C1 segment of cervical spinal cord (tissue), 14 donors: ENCODE data around the gene RDH8.

ENCODE experiments used
- DNase-seq, 14 donors: peaks; one replicate each; lab custom pipeline; 2025; lab: John Stamatoyannopoulos, UW

Gene RDH8

DNA sequence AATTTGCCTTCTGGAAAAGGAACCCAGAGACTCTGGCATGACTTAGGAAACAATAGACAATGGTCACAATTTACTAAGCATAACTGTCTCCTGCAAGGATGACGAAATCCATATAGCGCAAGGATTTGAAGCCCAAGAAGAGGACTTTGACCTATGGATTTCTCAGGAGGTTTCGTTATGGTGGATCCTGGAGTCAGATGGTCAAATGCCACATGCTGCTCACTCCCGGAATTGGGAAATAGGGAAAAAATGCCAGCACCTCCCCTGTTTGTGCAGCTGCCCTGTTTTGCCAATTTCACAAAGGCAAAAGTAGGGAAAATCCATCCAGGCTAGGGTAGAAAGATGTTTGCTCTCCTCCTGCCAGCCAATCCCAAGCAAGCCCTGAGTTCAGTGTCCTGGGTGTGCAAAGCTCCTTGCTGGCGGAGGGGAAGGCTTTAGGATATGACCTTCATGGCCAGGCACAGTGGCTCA, 23.4 kb downstream of the RDH8 start:
- no peak for DNase-seq

DNA sequence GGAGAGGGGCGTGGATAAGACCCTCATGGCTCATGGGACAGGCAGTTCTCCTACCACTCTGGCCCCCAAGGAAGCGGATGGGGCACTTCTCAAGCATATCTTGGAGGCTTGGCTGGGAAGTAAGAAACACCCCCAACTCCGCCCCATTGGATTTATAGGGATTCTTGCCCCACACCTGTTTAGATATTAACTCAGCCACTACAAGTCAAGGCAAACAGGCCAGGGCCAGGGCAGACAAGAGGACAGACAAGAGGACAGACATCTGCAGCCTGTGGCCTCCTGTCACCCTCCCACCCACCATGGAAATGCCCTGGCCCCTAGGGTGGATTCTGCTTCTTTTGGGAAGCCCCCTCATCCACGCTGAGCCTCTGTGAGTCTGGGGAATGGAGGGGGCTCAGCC, 24.1 kb downstream of the RDH8 start:
- no peak for DNase-seq

DNA sequence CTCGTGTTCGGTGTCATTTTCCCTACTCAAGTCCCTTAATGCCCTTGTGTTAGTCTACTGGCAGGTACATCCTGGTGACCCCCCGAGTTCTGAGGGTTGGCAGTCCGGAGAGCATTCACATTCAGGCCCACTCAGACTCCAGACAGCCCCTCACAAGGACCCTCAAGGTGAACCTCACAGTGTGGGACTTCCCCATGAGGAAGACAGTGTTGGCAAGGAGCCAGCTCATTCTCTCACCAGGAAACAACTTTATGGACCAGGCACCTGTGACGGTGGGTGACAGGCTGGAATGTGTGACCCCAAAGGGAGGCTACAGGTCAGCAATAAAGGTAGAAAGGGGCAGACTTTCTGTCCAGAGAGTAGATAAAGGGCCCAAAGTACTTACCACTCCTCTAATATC, 24.5 kb downstream of the RDH8 start:
- no peak for DNase-seq

DNA sequence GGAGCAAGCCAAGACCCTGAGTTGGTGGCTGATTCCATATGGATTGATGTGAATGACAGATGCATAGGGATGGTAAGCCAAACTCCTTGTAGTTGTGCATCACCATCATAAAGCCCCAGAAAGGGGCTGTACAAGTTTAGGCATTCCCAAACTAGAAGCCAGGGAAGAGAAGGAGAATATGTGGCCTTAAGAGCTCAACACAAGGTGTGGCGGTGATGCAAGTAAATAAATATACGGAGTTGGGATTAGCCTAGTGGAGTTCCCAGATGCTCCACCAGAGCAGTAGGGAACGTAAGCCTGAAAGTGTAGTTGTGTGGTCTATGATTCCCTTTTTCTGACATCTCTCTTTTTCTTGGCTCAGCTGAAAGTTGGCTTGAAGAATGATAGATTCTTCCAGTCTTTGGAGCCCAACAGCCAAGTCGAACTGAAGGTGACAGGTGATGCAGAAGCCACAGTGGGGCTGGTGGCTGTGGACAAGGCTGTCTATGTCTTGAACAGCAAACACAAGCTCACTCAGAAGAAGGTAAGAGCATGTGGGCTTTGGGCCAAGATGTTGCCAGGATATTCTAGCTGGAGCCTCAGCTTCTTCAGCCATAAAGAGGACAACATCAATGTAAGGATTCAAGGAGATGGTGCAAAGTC, 30.1 kb downstream of the RDH8 start:
- no peak for DNase-seq

DNA sequence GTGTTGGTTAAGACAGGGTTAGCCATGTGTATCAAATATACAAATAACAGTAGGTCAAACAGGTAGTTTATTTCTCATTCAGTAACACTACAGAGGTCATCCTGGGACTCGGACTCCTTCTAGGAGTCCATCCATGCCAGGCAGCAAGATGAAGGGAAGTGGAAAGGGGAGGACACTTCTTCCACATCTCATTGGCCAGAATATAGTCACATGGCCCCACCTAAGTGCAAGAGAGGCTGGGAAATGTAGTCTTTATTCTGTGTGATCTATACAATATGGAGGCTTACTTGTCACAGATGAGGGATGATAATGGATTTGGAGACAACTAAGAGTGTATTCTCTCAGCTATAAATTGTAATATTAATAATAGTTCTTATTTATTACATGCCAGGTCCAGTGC, 31.1 kb downstream of the RDH8 start:
- no peak for DNase-seq

DNA sequence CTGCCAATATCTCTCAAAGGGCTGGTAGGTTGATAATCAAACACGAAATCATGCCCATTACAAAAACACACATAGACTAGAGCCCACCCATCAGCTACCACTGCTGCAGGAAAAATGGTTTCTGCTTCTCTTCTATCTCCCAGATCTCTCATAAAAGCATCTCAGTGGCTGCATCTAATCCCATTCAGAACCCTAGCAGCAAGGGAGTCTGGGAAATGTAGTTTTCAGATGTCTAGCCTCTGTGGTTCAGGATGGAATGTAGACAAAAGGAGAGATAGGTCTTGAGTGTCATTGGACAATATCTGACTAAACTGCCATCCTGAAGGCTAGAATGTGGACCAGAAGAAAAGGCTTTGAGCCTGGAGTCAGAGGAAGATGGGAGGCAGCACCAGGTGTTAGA, 32.1 kb downstream of the RDH8 start:
- no peak for DNase-seq

DNA sequence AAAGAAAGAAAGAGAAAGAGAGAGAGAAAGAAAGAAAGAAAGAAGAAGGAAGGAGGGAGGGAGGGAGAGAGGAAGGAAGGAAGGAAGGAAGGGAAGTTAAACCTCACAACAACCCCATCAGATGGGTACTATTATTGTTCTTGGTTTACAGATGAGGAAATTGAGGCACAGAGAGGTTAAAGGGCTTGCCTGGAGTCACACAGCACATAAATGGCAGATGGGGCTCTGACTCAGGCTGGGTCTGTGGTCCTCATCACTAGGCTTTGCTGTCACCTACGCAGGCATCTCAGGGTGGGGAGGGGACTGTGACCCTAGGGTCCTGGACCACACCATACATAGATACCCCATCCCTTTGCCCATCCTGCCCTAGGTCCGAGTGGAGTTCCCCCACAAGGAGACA, 36.3 kb downstream of the RDH8 start:
- DNase-seq = no peak

DNA sequence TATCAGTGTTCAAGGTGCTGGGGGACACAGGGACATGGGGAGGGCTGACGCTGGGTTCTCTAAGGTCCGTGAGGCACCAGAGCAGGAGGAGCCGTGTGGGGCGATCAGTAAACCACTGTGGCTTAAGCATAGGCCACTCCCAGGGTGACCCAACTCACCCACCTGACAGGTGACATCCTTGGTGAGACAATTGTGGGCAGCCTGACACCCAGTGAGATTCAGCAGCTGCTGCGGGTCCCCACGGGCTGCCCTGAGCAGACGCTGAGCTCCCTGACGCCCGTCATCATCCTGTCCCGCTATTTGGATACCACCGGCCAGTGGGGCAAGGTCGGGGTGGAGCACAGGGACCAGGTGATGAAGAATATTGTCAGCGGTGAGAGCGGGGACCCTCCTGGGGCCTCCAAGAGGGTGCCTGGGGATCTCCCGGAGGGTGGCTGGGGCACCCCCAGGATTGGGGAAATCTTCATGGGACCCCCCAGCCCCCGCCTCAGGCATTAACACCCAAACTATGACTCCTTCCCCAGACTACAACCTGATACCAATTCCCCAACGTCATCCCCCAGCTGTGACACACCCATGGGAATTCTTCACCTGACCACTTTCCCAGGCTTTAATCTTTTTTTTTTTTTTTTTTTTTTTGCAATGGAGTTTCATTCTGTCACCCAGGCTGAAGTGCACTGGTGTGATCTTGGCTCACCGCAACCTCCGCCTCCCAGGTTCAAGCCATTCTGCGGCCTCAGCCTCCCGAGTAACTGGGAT, 39.5 kb downstream of the RDH8 start:
- DNase-seq = no peak

DNA sequence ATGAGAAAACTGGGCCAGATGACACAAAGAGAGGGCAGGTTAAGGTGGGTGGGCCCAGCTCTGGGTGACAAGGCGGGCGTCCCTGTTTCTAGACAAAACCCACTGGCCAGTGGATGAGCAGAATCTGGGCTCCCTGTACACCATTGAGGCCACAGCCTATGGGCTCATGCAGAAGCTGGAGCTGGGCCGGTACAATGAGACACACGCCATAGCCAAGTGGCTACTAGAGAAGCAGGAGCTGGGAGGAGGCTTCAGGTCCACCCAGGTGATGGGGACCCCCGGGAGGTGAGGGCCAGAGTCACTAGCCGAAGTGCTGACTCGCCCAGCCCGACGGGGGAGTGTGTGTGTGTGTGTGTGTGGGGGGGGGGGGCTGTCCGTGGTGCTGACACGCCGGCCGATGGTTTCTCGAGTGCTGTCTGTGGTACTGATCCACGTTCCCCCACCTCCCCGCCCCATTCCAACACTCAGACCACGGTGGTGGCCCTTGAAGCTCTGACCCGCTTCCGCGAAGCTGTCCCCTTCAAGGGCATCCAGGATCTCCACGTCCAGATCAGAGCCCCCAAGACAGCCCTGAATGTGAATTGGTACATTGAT, 48.5 kb downstream of the RDH8 start:
- no peak for DNase-seq

DNA sequence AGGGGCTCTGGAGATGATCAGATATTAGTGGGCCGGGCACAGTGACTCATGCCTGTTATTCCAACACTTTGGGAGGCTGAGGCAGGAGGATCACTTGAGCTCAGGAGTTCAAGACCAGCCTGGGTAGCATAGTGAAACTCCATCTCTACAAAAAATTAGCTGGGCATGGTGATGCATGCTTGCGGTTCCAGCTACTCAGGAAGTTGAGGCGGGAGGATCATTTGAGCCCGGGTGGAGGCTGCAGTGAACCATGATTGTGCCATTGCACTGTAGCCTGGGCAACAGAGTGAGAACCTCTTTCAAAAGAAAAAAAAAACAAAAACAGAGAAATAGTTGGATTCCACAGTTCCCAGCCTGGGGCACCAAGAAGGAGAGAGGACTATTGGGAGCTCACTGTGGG, 54.9 kb downstream of the RDH8 start:
- no peak for DNase-seq

DNA sequence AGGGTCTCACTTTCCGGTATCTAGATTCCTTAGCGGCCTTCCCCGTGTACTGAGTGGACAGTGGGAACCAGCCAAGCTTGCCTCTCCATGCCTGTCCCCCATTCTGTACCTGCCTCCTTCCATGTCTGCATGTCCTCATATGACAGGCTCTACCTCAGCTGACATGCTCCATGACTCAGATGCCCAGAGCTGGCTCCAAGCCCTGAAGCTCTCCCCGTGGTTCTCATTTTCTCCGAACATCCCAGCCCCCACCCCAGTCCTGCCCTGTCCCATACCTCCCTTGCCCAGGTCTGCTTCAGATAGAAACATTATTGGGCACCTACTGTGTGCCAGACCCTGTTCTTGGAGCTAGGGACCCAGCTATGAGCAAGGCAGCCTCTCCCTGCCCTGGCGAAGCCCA, 55.8 kb downstream of the RDH8 start:
- DNase-seq = no peak

DNA sequence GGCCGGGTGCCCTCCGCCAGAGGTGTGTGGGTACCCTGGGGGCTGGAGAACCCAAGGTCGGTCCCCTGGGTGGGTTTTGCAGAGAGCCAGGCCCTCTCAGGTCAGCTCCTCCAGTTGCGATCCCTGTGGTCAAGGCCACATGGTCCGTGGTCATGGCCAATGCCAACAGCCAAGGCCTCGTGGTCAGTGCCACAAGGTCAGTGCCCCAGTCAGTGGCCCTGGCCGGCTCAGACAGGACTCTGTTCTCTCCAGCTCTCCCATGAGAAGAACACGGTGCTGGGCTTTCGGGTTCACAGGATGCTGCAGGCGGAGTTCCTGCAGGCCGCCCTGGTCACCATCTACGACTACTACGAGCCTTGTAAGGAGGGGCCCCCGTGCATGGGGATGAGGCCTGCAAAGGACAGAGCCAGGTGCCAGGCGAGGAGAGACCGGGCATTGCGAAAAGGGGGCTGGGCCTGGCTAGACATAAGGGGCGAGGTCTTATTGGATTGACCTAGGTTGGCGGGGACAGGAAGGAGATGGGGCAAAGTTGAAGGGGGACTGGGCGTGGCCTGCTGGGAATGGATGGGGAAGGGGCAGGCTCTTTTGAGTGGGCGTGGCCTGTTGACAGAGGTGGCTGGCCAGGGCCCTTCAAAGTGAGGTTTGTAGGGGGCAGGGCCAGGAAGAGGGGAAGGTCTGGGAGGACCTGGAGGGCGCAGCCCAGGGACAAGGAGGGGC, 57.6 kb downstream of the RDH8 start:
- DNase-seq = no peak
